ENCODE results near the gene HSPA12B. TPM values are rescaled to one million over a fixed set of nuclear protein-coding genes. Genes with fewer than 3 reads are reported as not detected.
"Not testable (repeated sequence)": the region's sequence is repeated elsewhere in the genome, so short reads cannot be mapped to it uniquely, and the experiment has no call there.

HSPA12B gene
- polyA plus RNA-seq, 1 experiment = 0.05 TPM

- TF ChIP-seq CTCF (IDR thresholded peaks at IDR 0.05; ENCODE audit: low read depth, low read length) = no peak
- Histone ChIP-seq H3K27me3 (ENCODE audit: control insufficient read depth, insufficient read depth, low read length) (no peaks in the 10 kb centered on the region), H3K27ac (ENCODE audit: low read depth, low read length) (no peak overlapping the region), H3K4me3 (ENCODE audit: low read depth, low read length) (peak overlapping the region; percentile 48), H3K9me3 (ENCODE audit: control insufficient read depth, insufficient read depth, low read length) (peaks cover 4% of the 10 kb centered on the region; the same call in 1 of the 2 replicates)
- ChIA-PET CTCF (interaction anchor here (0.6 to 6.2 kb wide), 13 partner anchors 9 to 99 kb away, joined by 3 to 87 read pairs (median 4); partner anchors contain the start of genes AP5S1 and CDC25B), POLR2A (interaction anchor here (0.7 to 2.8 kb wide), 4 partner anchors 8 to 33 kb away, joined by 3 to 19 read pairs (median 8); partner anchors contain the start of genes ADISSP, AP5S1 and CDC25B)
- DNase-seq (ENCODE audit: low read depth, low spot score) = no peak
Observed at GRCh38 chr20:3787324-3788014, 55.0 kb downstream of the HSPA12B start.

- CTCF ChIA-PET = interaction anchor here (1.0 to 6.2 kb wide), 2 partner anchors 31 to 66 kb away, joined by 3 to 87 read pairs; partner anchors contain the start of gene AP5S1
Observed at GRCh38 chr20:3788685-3789155, 56.2 kb downstream of the HSPA12B start.

GRCh38 chr20:3789201-3789600 is 56.7 kb downstream of the HSPA12B start:
- POLR2A ChIA-PET = interaction anchor here (0.6 to 2.8 kb wide), 3 partner anchors 24 to 573 kb away, joined by 4 to 12 read pairs (median 11); no protein-coding TSS in a partner anchor
- H3K9me3 ChIP-seq (ENCODE audit: control insufficient read depth, insufficient read depth, low read length); H3K27me3 ChIP-seq (ENCODE audit: control insufficient read depth, insufficient read depth, low read length); DNase-seq (ENCODE audit: low read depth, low spot score); H3K4me3 ChIP-seq (ENCODE audit: low read depth, low read length); H3K27ac ChIP-seq (ENCODE audit: low read depth, low read length): not testable (repeated sequence)
- CTCF ChIA-PET = interaction anchor here (1.0 to 6.2 kb wide), 2 partner anchors 30 to 66 kb away, joined by 3 to 87 read pairs; partner anchors contain the start of gene AP5S1

More at GRCh38 chr20:3788685-3789155, 56.2 kb downstream of the HSPA12B start:
- Histone ChIP-seq H3K27me3 (ENCODE audit: control insufficient read depth, insufficient read depth, low read length) (no peaks in the 10 kb centered on the region), H3K9me3 (ENCODE audit: control insufficient read depth, insufficient read depth, low read length) (peaks cover 4% of the 10 kb centered on the region; the same call in 1 of the 2 replicates), H3K4me3 (ENCODE audit: low read depth, low read length) (no peak overlapping the region), H3K27ac (ENCODE audit: low read depth, low read length) (no peak overlapping the region)
- TF ChIP-seq CTCF (IDR thresholded peaks at IDR 0.05; ENCODE audit: low read depth, low read length) = no peak
- POLR2A ChIA-PET = interaction anchor here (0.6 to 2.8 kb wide), 2 partner anchors 24 to 572 kb away, joined by 4 to 12 read pairs; no protein-coding TSS in a partner anchor
- DNase-seq (ENCODE audit: low read depth, low spot score) = no peak

- ChIA-PET CTCF (interaction anchor here (1.2 to 2.1 kb wide), 2 partner anchors 8 to 25 kb away, joined by 5 to 18 read pairs; partner anchors contain the start of gene CENPB), POLR2A (interaction anchor here (0.6 to 1.0 kb wide), 2 partner anchors 11 to 26 kb away, joined by 3 to 5 read pairs; partner anchors contain the start of gene ADISSP)
Observed at GRCh38 chr20:3794168-3794567, 61.7 kb downstream of the HSPA12B start.

DNA sequence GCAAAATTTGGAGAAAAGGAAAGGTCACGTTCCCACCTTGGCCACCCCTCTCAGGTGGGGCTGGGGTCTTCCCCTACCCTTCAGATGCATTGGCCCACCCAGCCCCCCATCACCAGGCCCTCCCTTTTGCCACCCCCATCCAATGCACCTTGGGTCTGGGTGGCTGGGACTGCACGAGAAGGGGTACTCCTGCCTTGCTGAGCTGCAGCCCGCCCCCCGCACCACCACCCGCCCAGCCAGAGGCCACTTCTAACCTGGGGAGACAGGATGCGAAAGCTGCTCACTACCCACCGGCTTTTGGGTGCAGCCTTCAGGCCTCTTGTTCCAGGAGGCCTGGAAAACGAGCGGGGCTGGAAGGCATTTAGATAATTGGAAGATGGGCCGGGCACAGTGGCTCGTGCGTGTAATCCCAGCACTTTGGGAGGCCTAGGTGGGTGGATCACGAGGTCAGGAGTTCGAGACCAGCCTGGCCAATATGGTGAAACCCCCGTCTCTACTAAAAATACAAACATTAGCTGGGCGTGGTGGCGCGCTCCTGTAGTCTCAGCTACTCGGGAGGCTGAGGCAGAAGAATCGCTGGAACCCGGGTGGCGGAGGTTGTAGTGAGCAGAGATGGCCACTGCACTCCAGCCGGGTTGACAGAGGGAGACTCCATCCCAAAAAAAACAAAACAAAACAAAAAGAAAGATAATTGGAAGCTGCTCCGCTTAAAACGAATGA is 62.4 kb downstream of the HSPA12B start:
- no peaks in the 10 kb centered on the region; the same call in 1 of the 2 replicates for H3K9me3 ChIP-seq (ENCODE audit: control insufficient read depth, insufficient read depth, low read length)
- DNase-seq (ENCODE audit: low read depth, low spot score) = no peak
- TF ChIP-seq CTCF (IDR thresholded peaks at IDR 0.05; ENCODE audit: low read depth, low read length) = no peak
- no peaks in the 10 kb centered on the region for H3K27me3 ChIP-seq (ENCODE audit: control insufficient read depth, insufficient read depth, low read length)
- peak overlapping the region; percentile 97 for H3K27ac ChIP-seq (ENCODE audit: low read depth, low read length)
- CTCF ChIA-PET = interaction anchor here (0.8 to 2.1 kb wide), 4 partner anchors 9 to 60 kb away, joined by 3 to 18 read pairs (median 4); partner anchors contain the start of genes AP5S1 and CENPB
- peak overlapping the region; percentile 82 for H3K4me3 ChIP-seq (ENCODE audit: low read depth, low read length)
- POLR2A ChIA-PET = interaction anchor here (0.6 to 1.5 kb wide), 3 partner anchors 10 to 27 kb away, joined by 3 to 20 read pairs (median 5); partner anchors contain the start of gene ADISSP

More at GRCh38 chr20:3794168-3794567, 61.7 kb downstream of the HSPA12B start:
- H3K27me3 ChIP-seq (ENCODE audit: control insufficient read depth, insufficient read depth, low read length); H3K4me3 ChIP-seq (ENCODE audit: low read depth, low read length); DNase-seq (ENCODE audit: low read depth, low spot score); H3K9me3 ChIP-seq (ENCODE audit: control insufficient read depth, insufficient read depth, low read length); H3K27ac ChIP-seq (ENCODE audit: low read depth, low read length): not testable (repeated sequence)
